ENCODE results near the gene ALK.

Gene ALK

GRCh38 chr2:29308366-29308765 is 613.0 kb downstream of the ALK start:
- no peak for DNase-seq (ENCODE audit: low read depth)
- TF ChIP-seq CTCF (IDR thresholded peaks at IDR 0.05; ENCODE audit: low read depth, low read length) (no peak), POLR2A (IDR thresholded peaks at IDR 0.05; ENCODE audit: extremely low read depth, insufficient read length) (no peak), MAX (IDR thresholded peaks at IDR 0.05; ENCODE audit: low read depth, low read length) (no peak), MYC (IDR thresholded peaks at IDR 0.05; ENCODE audit: low read depth, low read length) (no peak)
- no peak overlapping the region for H3K4me3 ChIP-seq (ENCODE audit: low read depth, low read length)

GRCh38 chr2:29307519-29307918 is 613.9 kb downstream of the ALK start:
- no peak for DNase-seq (ENCODE audit: low read depth)

GRCh38 chr2:29305762-29306161 is 615.6 kb downstream of the ALK start:
- DNase-seq (ENCODE audit: low read depth): no peak
- H3K4me3 ChIP-seq (ENCODE audit: low read depth, low read length): no peak overlapping the region
- TF ChIP-seq MAX (IDR thresholded peaks at IDR 0.05; ENCODE audit: low read depth, low read length): no peak

More at GRCh38 chr2:29307519-29307918, 613.9 kb downstream of the ALK start:
- H3K4me3 ChIP-seq (ENCODE audit: low read depth, low read length): no peak overlapping the region
- no peak for TF ChIP-seq POLR2A (IDR thresholded peaks at IDR 0.05; ENCODE audit: extremely low read depth, insufficient read length)
- no peak for TF ChIP-seq CTCF (IDR thresholded peaks at IDR 0.05; ENCODE audit: low read depth, low read length)
- no peak for TF ChIP-seq MYC (IDR thresholded peaks at IDR 0.05; ENCODE audit: low read depth, low read length)
- no peak for TF ChIP-seq MAX (IDR thresholded peaks at IDR 0.05; ENCODE audit: low read depth, low read length)

- TF ChIP-seq MYC (IDR thresholded peaks at IDR 0.05; ENCODE audit: low read depth, low read length): no peak
- no peak for TF ChIP-seq MAX (IDR thresholded peaks at IDR 0.05; ENCODE audit: low read depth, low read length)
- TF ChIP-seq CTCF (IDR thresholded peaks at IDR 0.05; ENCODE audit: low read depth, low read length): no peak
- TF ChIP-seq POLR2A (IDR thresholded peaks at IDR 0.05; ENCODE audit: extremely low read depth, insufficient read length): no peak
- no peak overlapping the region for H3K4me3 ChIP-seq (ENCODE audit: low read depth, low read length)
- no peak for DNase-seq (ENCODE audit: low read depth)
Observed at GRCh38 chr2:29304399-29305060, 616.9 kb downstream of the ALK start.

GRCh38 chr2:29296585-29296984 is 624.8 kb downstream of the ALK start:
- DNase-seq (ENCODE audit: low read depth): no peak
- TF ChIP-seq POLR2A (IDR thresholded peaks at IDR 0.05; ENCODE audit: extremely low read depth, insufficient read length) (no peak), MAX (IDR thresholded peaks at IDR 0.05; ENCODE audit: low read depth, low read length) (no peak), MYC (IDR thresholded peaks at IDR 0.05; ENCODE audit: low read depth, low read length) (no peak), CTCF (IDR thresholded peaks at IDR 0.05; ENCODE audit: low read depth, low read length) (no peak)

GRCh38 chr2:29295845-29296244 is 625.5 kb downstream of the ALK start:
- H3K4me3 ChIP-seq (ENCODE audit: low read depth, low read length): no peak overlapping the region
- peak; percentile 45 for DNase-seq (ENCODE audit: low read depth)
- TF ChIP-seq POLR2A (IDR thresholded peaks at IDR 0.05; ENCODE audit: extremely low read depth, insufficient read length): no peak
- TF ChIP-seq CTCF (IDR thresholded peaks at IDR 0.05; ENCODE audit: low read depth, low read length): peak; percentile 32
- TF ChIP-seq MAX (IDR thresholded peaks at IDR 0.05; ENCODE audit: low read depth, low read length): peak; percentile 43; the same call in 1 of the 2 replicates
- TF ChIP-seq MYC (IDR thresholded peaks at IDR 0.05; ENCODE audit: low read depth, low read length): no peak

More at GRCh38 chr2:29296585-29296984, 624.8 kb downstream of the ALK start:
- H3K4me3 ChIP-seq (ENCODE audit: low read depth, low read length): no peak overlapping the region

Measured in NB4 (cell line).